ENCODE measurements around the gene RFC2. TPM values are rescaled to one million over a fixed set of nuclear protein-coding genes. Genes with fewer than 3 reads are reported as not detected.

The RFC2 gene
- total RNA-seq, 1 experiment from 2014 or later, result 73.6 TPM

GRCh38 chr7:74240482-74240881 is 13.7 kb downstream of the RFC2 start:
- H3K4me3 Mint-ChIP-seq, result no peak overlapping the region
- no peaks in the 10 kb centered on the region for H4K20me1 ChIP-seq (ENCODE audit: control insufficient read depth, insufficient read depth, insufficient read length)
- H3K27me3 Mint-ChIP-seq (ENCODE audit: low read depth), result no peaks in the 10 kb centered on the region
- H2BK12ac ChIP-seq (ENCODE audit: insufficient read length, low read depth, low read length), result no peak overlapping the region
- H4K8ac ChIP-seq (replicated peaks; ENCODE audit: insufficient read length, low read depth, low read length), result no peak overlapping the region
- H4K91ac ChIP-seq (ENCODE audit: insufficient read length, low read depth, low read length), result no peak overlapping the region
- H3K9me3 Mint-ChIP-seq, result no peaks in the 10 kb centered on the region
- H3K27ac Mint-ChIP-seq, result no peak overlapping the region
- H3K79me1 ChIP-seq (ENCODE audit: insufficient read depth, low read depth, low read length, poor library complexity, severe bottlenecking), result no peaks in the 10 kb centered on the region
- H3K14ac ChIP-seq (ENCODE audit: insufficient read depth, low read length), result no peak overlapping the region
- no peak overlapping the region for H3K4ac ChIP-seq (ENCODE audit: low read depth, low read length)
- H3K9ac ChIP-seq (ENCODE audit: extremely low read depth, insufficient read length, low read length), result no peak overlapping the region
- no peak overlapping the region for H3K56ac ChIP-seq (ENCODE audit: insufficient read length, low read depth, low read length)
- H3K9me3 ChIP-seq (ENCODE audit: control insufficient read depth, low read depth, low read length), result no peaks in the 10 kb centered on the region
- no peak overlapping the region for H2AFZ ChIP-seq (ENCODE audit: low read length)
- no peaks in the 10 kb centered on the region for H3K79me2 ChIP-seq (ENCODE audit: insufficient read depth, low read length)
- no peak overlapping the region for H3K4me2 ChIP-seq (ENCODE audit: insufficient read depth, insufficient read length, low read length)
- H3K27me3 ChIP-seq (ENCODE audit: insufficient read depth, low read length), result no peaks in the 10 kb centered on the region
- no CpG with 5 or more reads among the region's 4 CpGs for WGBS (ENCODE audit: extremely low coverage, insufficient read length, low lambda C conversion rate)
- no peak overlapping the region for H3K23ac ChIP-seq (ENCODE audit: insufficient read length, low read depth, low read length)
- no peak overlapping the region for H2AK5ac ChIP-seq (ENCODE audit: insufficient read length, low read length)
- H3K4me1 ChIP-seq (ENCODE audit: insufficient read depth, low read length), result no peaks in the 10 kb centered on the region
- H3K36me3 Mint-ChIP-seq (ENCODE audit: insufficient read depth in 1 of 3, low read depth in 3 of 3), result peaks cover 46 to 89% (median 79%) of the 10 kb centered on the region in 3 experiments
- H2BK120ac ChIP-seq (ENCODE audit: low read depth, low read length, poor library complexity, severe bottlenecking), result no peak overlapping the region
- H3K4me1 Mint-ChIP-seq, result no peaks in the 10 kb centered on the region
- no peak for DNase-seq
- no peak overlapping the region for H3T11ph ChIP-seq (ENCODE audit: low read length)
- H3K18ac ChIP-seq (ENCODE audit: insufficient read length, low read depth, low read length), result no peak overlapping the region
- H4K5ac ChIP-seq (ENCODE audit: insufficient read length, low read depth, low read length), result no peak overlapping the region
- H2BK5ac ChIP-seq (ENCODE audit: insufficient read length, low read length), result no peak overlapping the region
- TF ChIP-seq, protein P1, sequence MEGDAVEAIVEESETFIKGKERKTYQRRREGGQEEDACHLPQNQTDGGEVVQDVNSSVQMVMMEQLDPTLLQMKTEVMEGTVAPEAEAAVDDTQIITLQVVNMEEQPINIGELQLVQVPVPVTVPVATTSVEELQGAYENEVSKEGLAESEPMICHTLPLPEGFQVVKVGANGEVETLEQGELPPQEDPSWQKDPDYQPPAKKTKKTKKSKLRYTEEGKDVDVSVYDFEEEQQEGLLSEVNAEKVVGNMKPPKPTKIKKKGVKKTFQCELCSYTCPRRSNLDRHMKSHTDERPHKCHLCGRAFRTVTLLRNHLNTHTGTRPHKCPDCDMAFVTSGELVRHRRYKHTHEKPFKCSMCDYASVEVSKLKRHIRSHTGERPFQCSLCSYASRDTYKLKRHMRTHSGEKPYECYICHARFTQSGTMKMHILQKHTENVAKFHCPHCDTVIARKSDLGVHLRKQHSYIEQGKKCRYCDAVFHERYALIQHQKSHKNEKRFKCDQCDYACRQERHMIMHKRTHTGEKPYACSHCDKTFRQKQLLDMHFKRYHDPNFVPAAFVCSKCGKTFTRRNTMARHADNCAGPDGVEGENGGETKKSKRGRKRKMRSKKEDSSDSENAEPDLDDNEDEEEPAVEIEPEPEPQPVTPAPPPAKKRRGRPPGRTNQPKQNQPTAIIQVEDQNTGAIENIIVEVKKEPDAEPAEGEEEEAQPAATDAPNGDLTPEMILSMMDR (conservative IDR thresholded peaks at IDR 0.05), result no peak
- H2BK20ac ChIP-seq (ENCODE audit: low read depth, low read length, poor library complexity, severe bottlenecking), result no peak overlapping the region
- H3K23me2 ChIP-seq (ENCODE audit: insufficient read length, low read depth, low read length, poor library complexity, severe bottlenecking), result no peaks in the 10 kb centered on the region
- H2BK15ac ChIP-seq (ENCODE audit: low read depth, low read length), result no peak overlapping the region
- no peak overlapping the region for H3K27ac ChIP-seq (ENCODE audit: insufficient read length, low read depth, low read length)

Data from H9 (cell line).